Epithelial cell of prostate (primary cell): ENCODE data around the gene PARP8.

Experiments used
- DNase-seq: peaks from one replicate; pipeline ENCODE4 v3.0.0-alpha.2; 2011; ENCODE audit warnings: low read depth, low spot score
- H3K27ac ChIP-seq: fragments of 450-650 bp; 2 replicates; pipeline ENCODE4 v1.5.1; 2017; ENCODE audit warnings: mild to moderate bottlenecking

The PARP8 gene

GRCh38 chr5:50886657-50887345 is 220.4 kb downstream of the PARP8 start:
- no peak for DNase-seq
- H3K27ac ChIP-seq = no peak overlapping the region

GRCh38 chr5:50887889-50888633 is 221.6 kb downstream of the PARP8 start:
- DNase-seq = no peak
- H3K27ac ChIP-seq = no peak overlapping the region

- DNase-seq = no peak
- H3K27ac ChIP-seq = no peak overlapping the region
Observed at GRCh38 chr5:50888751-50889150, 222.3 kb downstream of the PARP8 start.

- DNase-seq = no peak
- H3K27ac ChIP-seq = no peak overlapping the region
Observed at GRCh38 chr5:50889790-50890189, 223.4 kb downstream of the PARP8 start.
